Fibroblast of skin of back (primary cell): ENCODE measurements around the gene TAPBPL. TPM values are rescaled to one million over a fixed set of nuclear protein-coding genes. Genes with fewer than 3 reads are reported as not detected.
"Not testable (repeated sequence)": the region's sequence is repeated elsewhere in the genome, so short reads cannot be mapped to it uniquely, and the experiment has no call there.

ENCODE experiments used
- DNase-seq: peaks from one replicate; pipeline ENCODE4 v3.0.0-alpha.2; 2013
- polyA plus RNA-seq, 2 experiments: library from polyadenylated mRNA; unstranded; fragments of 120-200 nt; gene quantifications; one replicate each; pipeline ENCODE4 v1.2.1, GENCODE V29; 2013; ENCODE audit not compliant: insufficient read length in 2 of 2

TAPBPL gene
- polyA plus RNA-seq (2013, experiment 1 of 2; ENCODE audit: insufficient read length): 3.6 TPM
- 3.0 TPM for polyA plus RNA-seq (2013, experiment 2 of 2; ENCODE audit: insufficient read length)

DNA sequence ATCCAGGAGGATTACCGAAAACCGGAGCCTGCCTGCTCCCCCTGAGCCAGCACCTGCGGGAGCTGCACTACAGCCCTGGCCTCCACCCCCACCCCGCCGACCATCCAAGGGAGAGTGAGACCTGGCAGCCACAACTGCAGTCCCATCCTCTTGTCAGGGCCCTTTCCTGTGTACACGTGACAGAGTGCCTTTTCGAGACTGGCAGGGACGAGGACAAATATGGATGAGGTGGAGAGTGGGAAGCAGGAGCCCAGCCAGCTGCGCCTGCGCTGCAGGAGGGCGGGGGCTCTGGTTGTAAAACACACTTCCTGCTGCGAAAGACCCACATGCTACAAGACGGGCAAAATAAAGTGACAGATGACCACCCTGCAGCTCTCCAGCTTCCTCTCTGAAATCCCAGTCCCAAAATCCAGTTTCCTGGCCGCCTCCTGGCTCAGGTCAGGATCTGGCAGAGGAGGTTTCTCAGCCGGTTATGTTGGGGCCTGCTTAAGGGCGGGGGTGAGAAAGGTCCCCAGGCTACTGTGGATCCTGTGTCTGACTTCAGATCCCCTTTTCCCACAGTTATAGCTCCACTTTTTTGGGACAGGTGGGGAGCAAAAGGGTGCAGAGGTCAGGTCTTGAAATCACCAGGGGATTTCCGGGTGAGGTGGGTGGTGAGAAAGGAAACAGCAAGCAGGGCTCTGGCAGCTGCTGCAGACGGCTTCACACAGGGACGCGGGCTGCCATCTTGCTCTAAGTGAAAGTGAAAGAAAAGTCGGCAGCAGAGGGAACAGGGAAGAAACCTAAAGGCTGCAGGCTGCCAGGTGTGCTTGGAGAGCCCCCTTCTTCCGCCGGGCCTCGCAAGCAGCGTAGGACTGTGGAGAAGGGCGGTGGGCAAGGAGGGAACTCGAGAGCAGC lies at the start of gene TAPBPL:
Gene TAPBPL (plus strand): TSS at position 695 of the 897 bp plus-strand sequence. CDS start 207 bp downstream, outside the sequence.
- DNase-seq: peak; percentile 92

DNA sequence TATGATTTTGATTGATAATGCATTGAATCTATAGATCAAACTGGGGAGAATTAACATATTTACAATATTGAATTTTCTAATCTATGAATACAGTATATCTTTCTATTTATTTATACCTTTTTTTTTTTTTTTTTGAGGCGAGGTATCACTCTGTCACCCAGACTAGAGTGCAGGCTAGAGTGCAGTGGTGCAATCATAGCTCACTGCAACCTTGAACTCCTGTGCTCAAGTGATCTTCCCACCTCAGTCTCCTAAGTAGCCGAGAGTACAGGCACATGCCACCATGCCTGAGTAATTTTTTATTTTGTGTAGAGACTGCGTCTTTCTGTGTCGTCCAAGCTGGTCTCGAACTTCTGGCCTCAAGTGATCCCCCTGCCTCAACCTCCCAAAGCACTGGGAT lies 47.5 kb upstream of the TAPBPL start:
- no peak for DNase-seq

- no peak for DNase-seq
Measured at GRCh38 chr12:6405963-6406362, 45.9 kb upstream of the TAPBPL start.

DNA sequence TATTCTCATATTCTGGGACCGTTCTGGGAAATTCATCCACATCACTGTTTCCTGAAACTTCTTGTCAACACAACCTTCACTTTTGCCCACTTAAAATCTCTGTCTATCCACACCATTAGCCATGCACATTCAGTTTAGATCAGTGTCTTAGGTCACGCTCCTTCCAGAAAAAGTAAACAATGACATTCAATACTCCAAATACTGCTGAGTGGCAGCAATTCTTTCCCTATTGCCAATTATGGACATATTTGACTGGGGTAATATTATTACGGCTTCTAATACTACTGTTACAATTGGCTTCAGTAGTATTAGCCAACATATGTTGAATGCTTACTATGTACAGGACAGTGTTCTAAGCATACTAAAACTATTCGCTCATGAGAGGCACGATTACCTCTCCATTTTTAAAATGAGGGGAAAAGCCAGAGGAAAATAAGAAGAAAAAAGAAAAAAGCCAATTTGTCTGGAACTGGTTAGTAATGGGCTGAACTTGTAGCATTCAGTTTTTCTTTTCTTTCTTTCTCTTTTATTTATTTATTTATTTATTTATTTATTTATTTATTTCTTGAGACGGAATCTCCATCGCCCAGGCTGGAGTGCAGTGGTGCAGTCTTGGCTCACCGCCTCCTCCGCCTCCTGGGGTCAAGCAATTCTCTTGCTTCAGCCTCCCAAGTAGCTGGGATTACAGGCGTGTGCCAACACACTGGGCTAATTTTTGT lies 44.4 kb upstream of the TAPBPL start:
- no peak for DNase-seq

GRCh38 chr12:6416596-6416995 lies 35.2 kb upstream of the TAPBPL start:
- DNase-seq: no peak

- DNase-seq: no peak
Measured at GRCh38 chr12:6418796-6419195, 33.0 kb upstream of the TAPBPL start.

GRCh38 chr12:6420364-6420763 lies 31.5 kb upstream of the TAPBPL start:
- DNase-seq: no peak

- DNase-seq: peak; percentile 89
Measured at GRCh38 chr12:6423267-6424007, 28.4 kb upstream of the TAPBPL start.

GRCh38 chr12:6424008-6424347 lies 27.9 kb upstream of the TAPBPL start:
- DNase-seq: no peak

GRCh38 chr12:6424866-6425265 lies 27.0 kb upstream of the TAPBPL start:
- DNase-seq: no peak

DNA sequence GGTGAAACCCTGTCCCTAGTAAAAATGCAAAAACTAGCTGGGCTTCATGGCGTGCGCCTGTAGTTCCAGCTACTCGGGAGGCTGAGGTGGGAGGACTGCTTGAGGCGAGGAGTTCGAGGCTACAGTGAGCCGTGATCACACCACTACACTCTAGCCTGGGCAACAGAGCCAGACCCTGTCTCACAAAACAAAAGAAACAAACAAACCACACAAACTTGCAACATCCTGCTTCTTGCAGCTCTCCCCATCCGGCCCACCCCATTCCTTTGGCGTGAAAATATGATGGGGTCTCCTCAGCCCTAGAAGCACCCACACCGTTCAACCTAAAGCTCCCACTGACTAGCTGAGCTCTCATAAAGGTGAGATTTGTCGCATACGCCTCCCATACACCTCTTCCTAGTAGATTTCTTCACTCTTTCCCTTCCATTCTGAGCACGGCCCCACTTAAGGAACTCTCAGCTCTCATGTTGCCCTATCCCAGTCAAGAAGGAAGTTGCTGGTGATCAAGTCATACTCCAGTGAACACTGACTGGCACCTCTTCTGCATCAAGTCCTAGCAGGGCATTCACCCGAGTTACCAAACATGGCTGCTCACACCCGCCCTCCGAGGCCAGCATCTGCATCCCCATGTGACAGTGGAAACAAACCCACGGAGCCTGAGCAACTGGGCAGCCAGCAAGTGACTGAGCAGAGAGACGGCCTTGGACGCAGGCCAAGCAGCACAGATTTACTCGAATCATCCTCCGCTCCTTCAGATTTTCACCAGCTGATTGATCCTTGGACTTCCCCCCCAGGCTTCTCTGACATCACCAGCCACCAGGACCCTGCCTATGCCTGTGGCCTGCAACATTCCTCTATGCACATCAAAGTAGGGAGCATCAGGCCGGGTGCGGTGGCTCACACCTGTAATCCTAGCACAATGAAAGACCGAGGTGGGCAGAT lies 26.0 kb upstream of the TAPBPL start:
- no peak for DNase-seq

GRCh38 chr12:6426882-6427671 lies 24.8 kb upstream of the TAPBPL start:
- no peak for DNase-seq

DNA sequence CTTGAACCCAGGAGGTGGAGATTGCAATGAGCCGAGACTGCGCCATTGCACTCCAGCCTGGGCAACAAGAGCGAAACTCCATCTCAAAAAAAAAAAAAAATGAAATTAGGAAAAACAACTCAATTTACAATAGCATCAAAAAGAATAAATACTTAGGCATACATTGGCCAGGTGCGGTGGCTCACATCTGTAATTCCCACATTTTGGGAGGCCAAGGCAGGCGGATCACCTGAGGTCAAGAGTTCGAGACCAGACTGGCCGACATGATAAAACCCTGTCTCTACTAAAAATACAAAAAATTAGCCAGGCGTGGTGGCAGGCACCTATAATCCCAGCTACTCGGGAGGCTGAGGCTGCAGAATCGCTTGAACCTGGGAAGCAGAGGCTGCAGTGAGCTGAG lies 24.0 kb upstream of the TAPBPL start:
- not testable (repeated sequence) for DNase-seq

- no peak for DNase-seq
Measured at GRCh38 chr12:6428326-6428725, 23.5 kb upstream of the TAPBPL start.

- DNase-seq: peak; percentile 95
Measured at GRCh38 chr12:6430124-6430989, 21.5 kb upstream of the TAPBPL start.

DNA sequence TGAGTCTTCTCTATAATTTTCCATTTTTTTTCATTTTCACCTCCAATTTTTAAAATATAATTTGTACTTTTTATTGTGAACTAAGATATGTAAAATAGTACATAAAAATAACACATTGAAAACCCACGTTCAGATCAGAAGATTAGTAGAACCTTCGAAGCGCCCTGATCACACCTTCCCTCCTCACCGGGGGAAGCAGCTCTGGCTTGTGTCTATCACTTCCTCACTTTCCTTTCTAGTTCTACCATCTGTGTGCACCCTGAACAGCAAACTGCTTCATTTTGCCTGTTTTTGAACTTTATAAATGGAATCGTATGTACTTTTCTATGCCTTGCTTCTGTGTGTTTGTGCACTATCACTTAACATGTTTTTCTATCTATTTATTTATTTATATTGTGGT lies 18.9 kb upstream of the TAPBPL start:
- no peak for DNase-seq

DNA sequence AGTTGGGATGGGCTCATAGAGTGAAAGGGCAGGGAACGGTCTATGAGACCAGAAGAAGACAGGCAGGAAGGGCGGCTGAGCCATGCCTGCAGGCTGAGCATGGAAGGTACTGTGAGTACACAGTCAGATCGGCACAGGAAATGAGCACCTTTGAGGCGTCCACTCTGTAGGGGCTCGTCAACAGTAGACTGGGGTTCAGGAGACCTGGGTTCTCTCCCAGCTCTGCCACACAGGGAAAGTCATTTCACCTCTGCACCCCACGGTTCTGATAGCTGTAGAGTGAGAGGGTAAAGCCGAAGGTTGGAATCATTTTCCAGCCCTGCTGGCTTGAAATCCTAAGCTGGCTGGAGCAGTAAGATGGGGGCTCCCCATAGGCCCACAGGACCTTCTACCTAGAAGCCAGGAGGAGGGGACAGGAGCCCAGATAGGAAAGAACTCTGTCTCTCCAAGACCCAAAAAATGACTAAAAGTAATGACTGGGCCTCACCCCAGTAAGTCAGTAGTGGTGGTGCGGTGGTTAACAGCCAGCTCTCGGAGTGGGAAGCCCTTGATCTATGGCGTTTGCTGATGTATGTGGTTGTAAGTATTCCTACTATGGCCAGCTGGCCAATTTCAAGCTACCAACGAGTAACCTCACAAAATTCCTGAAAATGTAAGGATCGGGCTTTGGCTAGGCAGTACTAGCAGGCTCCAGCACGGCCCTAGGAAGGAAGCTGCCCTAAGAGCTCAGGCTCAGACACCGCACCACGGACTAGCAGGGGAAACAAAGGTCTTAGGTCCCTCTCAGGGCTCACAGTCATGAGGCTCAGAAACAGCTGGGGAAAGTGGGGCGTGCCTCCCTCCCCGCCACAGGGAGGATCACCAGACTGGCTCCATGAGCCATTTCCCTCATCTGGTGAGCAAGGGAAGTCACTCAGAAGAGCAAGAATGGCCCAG lies 17.4 kb upstream of the TAPBPL start:
- no peak for DNase-seq

DNA sequence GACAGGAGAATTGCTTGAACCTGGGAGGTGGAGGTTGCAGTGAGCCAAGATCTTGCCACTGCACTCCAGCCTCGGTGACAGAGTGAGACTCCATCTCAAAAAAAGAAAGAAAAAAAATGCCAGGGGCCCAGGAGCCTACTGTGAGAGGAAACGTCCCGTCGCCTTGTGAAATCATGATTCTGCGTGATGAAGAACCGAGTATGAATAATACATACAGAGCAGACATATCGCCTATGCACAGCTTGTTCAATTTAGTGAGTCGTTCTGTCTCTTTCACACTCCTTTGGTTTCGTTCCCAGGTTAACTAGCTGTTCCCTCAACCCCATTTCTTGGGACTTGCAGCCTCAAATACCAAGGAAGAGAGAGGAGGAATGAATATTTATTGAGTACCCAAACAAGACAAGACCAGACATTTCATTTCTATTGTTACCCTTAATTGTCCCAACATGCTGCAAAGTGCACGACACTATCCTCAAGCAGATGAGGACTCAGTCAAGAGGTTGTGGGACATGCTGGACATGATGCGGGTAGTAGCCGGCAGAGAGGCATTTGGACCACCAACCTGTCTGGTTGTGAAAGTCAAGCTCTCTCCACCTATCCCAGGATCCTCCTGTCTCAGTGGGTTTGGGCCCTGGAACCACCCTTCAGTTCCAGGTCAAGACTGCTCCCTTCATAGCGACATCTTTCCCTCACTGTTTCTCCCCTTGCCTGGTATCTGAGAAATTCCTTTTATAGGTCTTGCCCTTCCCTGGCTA lies 15.7 kb upstream of the TAPBPL start:
- DNase-seq: no peak
